ENCODE results near the gene PDIA4. TPM values are rescaled to one million over a fixed set of nuclear protein-coding genes. Genes with fewer than 3 reads are reported as not detected.

The PDIA4 gene
- polyA plus RNA-seq, 2 of the 4 experiments (the other 2 are of a cell fraction), result 175 to 214 TPM

DNA sequence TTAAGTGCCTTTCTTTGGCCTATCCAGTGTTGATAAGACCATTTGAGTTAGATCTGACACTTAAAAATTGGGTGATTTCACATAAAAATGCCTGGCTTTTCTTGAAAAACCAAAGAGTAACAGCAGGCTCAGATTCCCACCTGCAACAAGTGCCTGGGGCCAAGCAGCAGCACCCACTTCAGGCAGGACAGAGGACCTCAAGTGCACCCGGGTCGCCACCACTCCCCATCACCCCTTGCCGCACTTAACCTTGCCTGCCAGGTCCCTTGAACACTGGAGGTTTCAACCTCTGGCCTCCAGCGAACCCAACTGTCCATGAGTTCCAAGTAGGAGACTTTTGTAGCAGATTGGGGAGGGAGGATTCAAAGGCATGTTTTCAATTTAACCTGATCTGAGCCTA lies 30.8 kb downstream of the PDIA4 start:
- H3K4me2 ChIP-seq, result no peak overlapping the region
- H3K27ac ChIP-seq, result no peak overlapping the region
- H3K4me1 ChIP-seq, result no peaks in the 10 kb centered on the region
- no peak overlapping the region for H3K4me3 ChIP-seq
- TF ChIP-seq CBX2 (IDR thresholded peaks at IDR 0.05; ENCODE audit: borderline replicate concordance, low read depth) (no peak), MAZ (IDR thresholded peaks at IDR 0.05; ENCODE audit: borderline replicate concordance, low read depth, low read length) (no peak), MAFK (IDR thresholded peaks at IDR 0.05; ENCODE audit: partially characterized antibody) (no peak)
- TF ChIP-seq, protein P1, sequence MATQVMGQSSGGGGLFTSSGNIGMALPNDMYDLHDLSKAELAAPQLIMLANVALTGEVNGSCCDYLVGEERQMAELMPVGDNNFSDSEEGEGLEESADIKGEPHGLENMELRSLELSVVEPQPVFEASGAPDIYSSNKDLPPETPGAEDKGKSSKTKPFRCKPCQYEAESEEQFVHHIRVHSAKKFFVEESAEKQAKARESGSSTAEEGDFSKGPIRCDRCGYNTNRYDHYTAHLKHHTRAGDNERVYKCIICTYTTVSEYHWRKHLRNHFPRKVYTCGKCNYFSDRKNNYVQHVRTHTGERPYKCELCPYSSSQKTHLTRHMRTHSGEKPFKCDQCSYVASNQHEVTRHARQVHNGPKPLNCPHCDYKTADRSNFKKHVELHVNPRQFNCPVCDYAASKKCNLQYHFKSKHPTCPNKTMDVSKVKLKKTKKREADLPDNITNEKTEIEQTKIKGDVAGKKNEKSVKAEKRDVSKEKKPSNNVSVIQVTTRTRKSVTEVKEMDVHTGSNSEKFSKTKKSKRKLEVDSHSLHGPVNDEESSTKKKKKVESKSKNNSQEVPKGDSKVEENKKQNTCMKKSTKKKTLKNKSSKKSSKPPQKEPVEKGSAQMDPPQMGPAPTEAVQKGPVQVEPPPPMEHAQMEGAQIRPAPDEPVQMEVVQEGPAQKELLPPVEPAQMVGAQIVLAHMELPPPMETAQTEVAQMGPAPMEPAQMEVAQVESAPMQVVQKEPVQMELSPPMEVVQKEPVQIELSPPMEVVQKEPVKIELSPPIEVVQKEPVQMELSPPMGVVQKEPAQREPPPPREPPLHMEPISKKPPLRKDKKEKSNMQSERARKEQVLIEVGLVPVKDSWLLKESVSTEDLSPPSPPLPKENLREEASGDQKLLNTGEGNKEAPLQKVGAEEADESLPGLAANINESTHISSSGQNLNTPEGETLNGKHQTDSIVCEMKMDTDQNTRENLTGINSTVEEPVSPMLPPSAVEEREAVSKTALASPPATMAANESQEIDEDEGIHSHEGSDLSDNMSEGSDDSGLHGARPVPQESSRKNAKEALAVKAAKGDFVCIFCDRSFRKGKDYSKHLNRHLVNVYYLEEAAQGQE (IDR thresholded peaks at IDR 0.05), result no peak
- TF ChIP-seq, protein P2, sequence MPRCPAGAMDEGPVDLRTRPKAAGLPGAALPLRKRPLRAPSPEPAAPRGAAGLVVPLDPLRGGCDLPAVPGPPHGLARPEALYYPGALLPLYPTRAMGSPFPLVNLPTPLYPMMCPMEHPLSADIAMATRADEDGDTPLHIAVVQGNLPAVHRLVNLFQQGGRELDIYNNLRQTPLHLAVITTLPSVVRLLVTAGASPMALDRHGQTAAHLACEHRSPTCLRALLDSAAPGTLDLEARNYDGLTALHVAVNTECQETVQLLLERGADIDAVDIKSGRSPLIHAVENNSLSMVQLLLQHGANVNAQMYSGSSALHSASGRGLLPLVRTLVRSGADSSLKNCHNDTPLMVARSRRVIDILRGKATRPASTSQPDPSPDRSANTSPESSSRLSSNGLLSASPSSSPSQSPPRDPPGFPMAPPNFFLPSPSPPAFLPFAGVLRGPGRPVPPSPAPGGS (IDR thresholded peaks at IDR 0.05), result no peak
- ChIA-PET CTCF (interaction anchor here (0.6 kb wide), 1 partner anchor 12 kb away, joined by 3 read pairs; no protein-coding TSS in a partner anchor), POLR2A (no interaction called here)
- 82% methylated on average over 4 of the region's 4 CpGs for WGBS (ENCODE audit: missing lambda C conversion rate)
- no peak for FAIRE-seq
- DNase-seq (ENCODE audit: low read depth in 1 of 2, low spot score in 1 of 2), result no peak
- no peaks in the 10 kb centered on the region for H3K9me3 ChIP-seq
- ATAC-seq, result no peak

DNA sequence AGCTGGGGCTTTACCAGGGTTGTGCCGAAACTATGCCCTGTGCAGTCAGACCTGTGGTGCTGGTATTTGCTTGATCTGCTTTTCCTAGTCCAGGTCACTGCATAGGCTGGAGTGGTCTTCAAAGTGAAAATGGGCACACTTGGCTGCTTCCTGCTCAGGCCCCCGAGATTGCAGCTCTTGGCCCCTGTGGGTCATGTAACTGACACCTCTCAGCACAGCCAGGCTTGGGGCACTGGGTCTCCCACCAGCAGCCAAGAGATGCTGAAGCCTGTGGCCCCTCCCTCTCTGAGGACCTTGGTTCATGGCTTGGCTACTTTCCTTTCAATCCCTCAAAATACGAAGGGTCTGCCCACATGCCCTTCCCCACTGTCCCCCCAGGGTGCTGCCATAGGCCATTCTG lies 33.7 kb downstream of the PDIA4 start:
- H3K27ac ChIP-seq, result no peak overlapping the region
- CTCF ChIA-PET, result interaction anchor here (5.0 kb wide), 1 partner anchor 11 kb away, joined by 31 read pairs; no protein-coding TSS in a partner anchor
- POLR2A ChIA-PET, result no interaction called here
- no peak overlapping the region for H3K4me3 ChIP-seq
- TF ChIP-seq HEYL (CRISPR knock-in tag; IDR thresholded peaks at IDR 0.05), result no peak
- no peak for TF ChIP-seq KDM1A (IDR thresholded peaks at IDR 0.05; ENCODE audit: low read depth)
- TF ChIP-seq CHD2 (IDR thresholded peaks at IDR 0.05; ENCODE audit: low read length, partially characterized antibody), result no peak
- TF ChIP-seq CEBPB (IDR thresholded peaks at IDR 0.05), result no peak
- no peak for TF ChIP-seq TFCP2L1 (CRISPR knock-in tag; IDR thresholded peaks at IDR 0.05)
- TF ChIP-seq, protein P3, sequence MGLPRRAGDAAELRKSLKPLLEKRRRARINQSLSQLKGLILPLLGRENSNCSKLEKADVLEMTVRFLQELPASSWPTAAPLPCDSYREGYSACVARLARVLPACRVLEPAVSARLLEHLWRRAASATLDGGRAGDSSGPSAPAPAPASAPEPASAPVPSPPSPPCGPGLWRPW (IDR thresholded peaks at IDR 0.05), result no peak
- TF ChIP-seq ZC3H11A (IDR thresholded peaks at IDR 0.05), result no peak
- TF ChIP-seq ZNF302 (CRISPR knock-in tag; IDR thresholded peaks at IDR 0.05), result no peak
- TF ChIP-seq, protein P4, sequence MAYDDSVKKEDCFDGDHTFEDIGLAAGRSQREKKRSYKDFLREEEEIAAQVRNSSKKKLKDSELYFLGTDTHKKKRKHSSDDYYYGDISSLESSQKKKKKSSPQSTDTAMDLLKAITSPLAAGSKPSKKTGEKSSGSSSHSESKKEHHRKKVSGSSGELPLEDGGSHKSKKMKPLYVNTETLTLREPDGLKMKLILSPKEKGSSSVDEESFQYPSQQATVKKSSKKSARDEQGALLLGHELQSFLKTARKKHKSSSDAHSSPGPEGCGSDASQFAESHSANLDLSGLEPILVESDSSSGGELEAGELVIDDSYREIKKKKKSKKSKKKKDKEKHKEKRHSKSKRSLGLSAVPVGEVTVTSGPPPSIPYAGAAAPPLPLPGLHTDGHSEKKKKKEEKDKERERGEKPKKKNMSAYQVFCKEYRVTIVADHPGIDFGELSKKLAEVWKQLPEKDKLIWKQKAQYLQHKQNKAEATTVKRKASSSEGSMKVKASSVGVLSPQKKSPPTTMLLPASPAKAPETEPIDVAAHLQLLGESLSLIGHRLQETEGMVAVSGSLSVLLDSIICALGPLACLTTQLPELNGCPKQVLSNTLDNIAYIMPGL (CRISPR knock-in tag; IDR thresholded peaks at IDR 0.05; ENCODE audit: borderline replicate concordance), result no peak
- no peak for TF ChIP-seq RAD21 (conservative IDR thresholded peaks at IDR 0.05 in 1 of 2, IDR thresholded peaks at IDR 0.05 in 1 of 2)
- FAIRE-seq (no peak), ATAC-seq (peak in 1 of 2 experiments; percentile 11; a peak in 2 of 6 replicates), DNase-seq (ENCODE audit: low read depth in 1 of 2, low spot score in 1 of 2) (no peak)
- H3K4me1 ChIP-seq, result no peaks in the 10 kb centered on the region
- H3K4me2 ChIP-seq, result no peak overlapping the region
- no peaks in the 10 kb centered on the region for H3K9me3 ChIP-seq
- 42% methylated on average over 3 of the region's 3 CpGs for WGBS (ENCODE audit: missing lambda C conversion rate)

DNA sequence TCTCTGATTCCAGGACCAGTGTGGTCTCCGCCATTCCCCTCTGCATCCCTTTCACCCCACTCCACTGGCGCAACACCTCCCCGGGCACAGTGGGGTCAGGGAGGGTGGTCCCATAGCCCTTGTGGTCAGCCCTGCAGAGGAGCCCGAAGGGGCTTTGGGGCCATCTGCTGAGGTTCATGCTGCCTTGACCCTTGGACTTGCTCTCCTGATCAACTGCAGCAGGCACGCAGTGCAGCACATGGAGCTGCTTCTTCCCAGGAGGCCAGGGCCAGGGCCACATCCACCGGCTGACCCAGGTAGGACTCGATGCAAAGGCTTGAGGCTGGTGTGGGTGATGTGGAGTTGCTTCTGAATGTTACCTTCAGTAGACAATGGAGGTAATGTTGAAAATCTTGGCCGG lies 35.1 kb downstream of the PDIA4 start:
- no peak for DNase-seq (ENCODE audit: low read depth in 1 of 2, low spot score in 1 of 2)
- 83% methylated on average over 8 of the region's 8 CpGs for WGBS (ENCODE audit: missing lambda C conversion rate)
- no peak overlapping the region for H3K4me3 ChIP-seq
- ChIA-PET CTCF (interaction anchor here (1.8 to 5.0 kb wide), 3 partner anchors 13 to 73 kb away, joined by 4 to 31 read pairs (median 8); no protein-coding TSS in a partner anchor), POLR2A (no interaction called here)
- H3K27ac ChIP-seq, result no peak overlapping the region
- no peaks in the 10 kb centered on the region for H3K9me3 ChIP-seq
- FAIRE-seq, result no peak
- H3K4me2 ChIP-seq, result no peak overlapping the region
- peaks cover 6% of the 10 kb centered on the region for H3K4me1 ChIP-seq
- ATAC-seq, result no peak
- TF ChIP-seq JUNB (IDR thresholded peaks at IDR 0.05), result no peak
- no peak for TF ChIP-seq CHD2 (IDR thresholded peaks at IDR 0.05; ENCODE audit: low read length, partially characterized antibody)
- TF ChIP-seq CHD4 (IDR thresholded peaks at IDR 0.05; ENCODE audit: borderline replicate concordance), result no peak
- no peak for TF ChIP-seq MYC (IDR thresholded peaks at IDR 0.05; ENCODE audit: borderline replicate concordance, low read length)
- no peak for TF ChIP-seq MAFK (IDR thresholded peaks at IDR 0.05; ENCODE audit: partially characterized antibody)
- TF ChIP-seq RARB (CRISPR knock-in tag; IDR thresholded peaks at IDR 0.05), result no peak
- TF ChIP-seq EHMT2 (IDR thresholded peaks at IDR 0.05; ENCODE audit: low read depth), result no peak
- TF ChIP-seq RCOR1 (IDR thresholded peaks at IDR 0.05; ENCODE audit: low read depth, low read length), result no peak
- no peak for TF ChIP-seq ZSCAN20 (CRISPR knock-in tag; IDR thresholded peaks at IDR 0.05)
- no peak for TF ChIP-seq RNF2 (IDR thresholded peaks at IDR 0.05; ENCODE audit: borderline replicate concordance, low read depth)
- TF ChIP-seq HOXB13 (CRISPR knock-in tag; IDR thresholded peaks at IDR 0.05; ENCODE audit: low read depth), result no peak
- TF ChIP-seq ZNF302 (CRISPR knock-in tag; IDR thresholded peaks at IDR 0.05), result no peak
- no peak for TF ChIP-seq KDM1A (IDR thresholded peaks at IDR 0.05; ENCODE audit: low read depth)
- TF ChIP-seq TP53 (CRISPR knock-in tag; IDR thresholded peaks at IDR 0.05), result no peak
- no peak for TF ChIP-seq HEYL (CRISPR knock-in tag; IDR thresholded peaks at IDR 0.05)
- TF ChIP-seq, protein P5, sequence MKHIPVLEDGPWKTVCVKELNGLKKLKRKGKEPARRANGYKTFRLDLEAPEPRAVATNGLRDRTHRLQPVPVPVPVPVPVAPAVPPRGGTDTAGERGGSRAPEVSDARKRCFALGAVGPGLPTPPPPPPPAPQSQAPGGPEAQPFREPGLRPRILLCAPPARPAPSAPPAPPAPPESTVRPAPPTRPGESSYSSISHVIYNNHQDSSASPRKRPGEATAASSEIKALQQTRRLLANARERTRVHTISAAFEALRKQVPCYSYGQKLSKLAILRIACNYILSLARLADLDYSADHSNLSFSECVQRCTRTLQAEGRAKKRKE (CRISPR knock-in tag; IDR thresholded peaks at IDR 0.05; ENCODE audit: low read depth), result no peak

All from A549 (cell line).